ENCODE results near the gene SNRNP48.

Gene SNRNP48

GRCh38 chr6:7590918-7591302 lies 912 bp downstream of the SNRNP48 start:
- peak in 2 of 10 donors; percentile 17 to 64 for DNase-seq
- intact Hi-C loops (cut with DNase I), result loop anchor here (10.0 kb wide), 1 partner anchor 286 kb away; no protein-coding TSS in a partner anchor

DNA sequence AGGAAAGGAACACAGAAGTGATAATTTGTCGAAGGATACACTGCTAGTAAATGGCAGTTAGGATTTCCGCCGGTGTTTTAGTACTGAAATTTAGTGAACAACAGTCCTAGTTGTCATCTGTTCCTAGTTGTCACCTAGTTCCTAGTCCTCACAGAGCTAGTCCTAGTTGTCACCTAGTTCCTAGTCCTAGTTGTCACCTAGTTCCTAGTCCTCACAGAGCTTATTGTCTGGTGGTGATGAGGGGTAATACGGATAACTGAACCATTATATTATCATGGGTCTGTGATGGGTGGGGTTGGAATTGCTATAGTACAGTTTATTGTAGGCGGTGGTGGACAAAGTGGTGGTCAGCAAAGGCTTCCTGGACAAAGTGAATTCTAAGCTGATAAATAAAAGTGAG lies 1.8 kb downstream of the SNRNP48 start:
- intact Hi-C loops (cut with DNase I), result loop anchor here (10.0 kb wide), 1 partner anchor 287 kb away; no protein-coding TSS in a partner anchor
- no peak for DNase-seq

DNA sequence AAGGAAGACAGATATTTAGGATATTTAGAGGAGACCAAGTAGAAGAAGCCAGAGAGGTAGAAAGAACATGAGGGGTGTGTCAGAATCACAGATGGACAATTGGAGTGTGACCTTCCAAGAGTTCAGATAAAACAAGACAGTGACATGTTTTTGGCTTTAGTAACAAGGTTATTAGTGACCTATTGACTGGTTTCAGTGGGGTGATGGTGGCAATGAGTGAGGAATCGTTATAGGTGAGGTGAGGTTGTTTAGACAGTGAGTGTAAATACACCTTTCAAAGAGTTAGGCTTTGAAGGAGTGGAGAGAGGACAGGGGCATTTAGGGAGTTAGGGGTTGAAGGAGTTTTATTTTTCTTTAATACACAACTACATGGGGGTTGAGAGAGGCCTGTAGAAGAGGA lies 3.2 kb downstream of the SNRNP48 start:
- no peak for DNase-seq
- intact Hi-C loops (cut with DNase I), result loop anchor here (10.0 kb wide), 1 partner anchor 288 kb away; no protein-coding TSS in a partner anchor

DNA sequence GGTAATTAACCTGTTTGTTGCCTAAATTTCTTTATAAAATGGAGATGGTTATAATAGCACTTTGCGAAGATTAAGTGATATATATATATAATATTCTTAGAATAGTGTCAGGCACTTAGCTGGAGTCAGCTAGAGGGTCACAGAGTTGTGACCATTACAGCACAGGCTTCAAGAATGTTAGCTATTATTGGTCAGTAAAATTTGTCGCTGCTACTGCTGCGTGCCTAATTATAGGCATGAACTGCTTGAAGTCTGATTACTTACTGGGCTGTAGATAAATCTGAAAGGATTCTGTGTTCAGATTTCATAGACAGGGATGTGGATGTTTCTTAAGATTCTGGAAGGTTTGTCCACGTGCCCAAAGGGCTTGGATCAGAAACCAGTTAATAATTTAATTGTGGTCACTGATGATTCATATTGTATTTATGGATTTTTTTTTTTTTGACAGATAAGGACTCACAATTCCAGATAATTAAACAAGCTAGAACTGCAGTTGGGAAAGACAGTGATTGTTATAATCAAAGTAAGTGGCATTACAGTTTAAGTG lies 4.7 kb downstream of the SNRNP48 start:
- intact Hi-C loops (cut with DNase I), result loop anchor here (10.0 kb wide), 1 partner anchor 290 kb away; no protein-coding TSS in a partner anchor
- no peak for DNase-seq

GRCh38 chr6:7604003-7604402 lies 14.0 kb downstream of the SNRNP48 start:
- intact Hi-C loops (cut with DNase I), result no loop called here
- no peak for DNase-seq

DNA sequence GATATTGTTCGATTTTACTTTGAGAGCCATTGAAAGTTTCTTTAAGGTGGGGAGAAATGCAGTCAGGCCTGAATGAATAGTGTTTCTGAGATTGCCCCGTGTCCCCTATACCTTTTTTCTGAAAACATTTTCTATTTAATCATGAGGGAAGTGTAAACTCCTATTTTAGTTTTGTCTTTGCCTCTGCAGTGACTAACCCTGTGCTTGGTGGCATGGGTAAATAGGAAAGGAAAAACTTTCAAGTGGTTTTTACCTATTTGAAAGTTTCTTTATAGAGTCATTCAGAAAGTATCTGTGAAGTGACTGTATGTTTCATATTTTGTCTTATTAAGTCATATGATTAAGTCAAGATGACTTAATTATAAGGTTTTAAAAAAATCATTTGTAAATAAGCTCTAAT lies 14.5 kb downstream of the SNRNP48 start:
- DNase-seq, result no peak
- intact Hi-C loops (cut with DNase I), result no loop called here

DNA sequence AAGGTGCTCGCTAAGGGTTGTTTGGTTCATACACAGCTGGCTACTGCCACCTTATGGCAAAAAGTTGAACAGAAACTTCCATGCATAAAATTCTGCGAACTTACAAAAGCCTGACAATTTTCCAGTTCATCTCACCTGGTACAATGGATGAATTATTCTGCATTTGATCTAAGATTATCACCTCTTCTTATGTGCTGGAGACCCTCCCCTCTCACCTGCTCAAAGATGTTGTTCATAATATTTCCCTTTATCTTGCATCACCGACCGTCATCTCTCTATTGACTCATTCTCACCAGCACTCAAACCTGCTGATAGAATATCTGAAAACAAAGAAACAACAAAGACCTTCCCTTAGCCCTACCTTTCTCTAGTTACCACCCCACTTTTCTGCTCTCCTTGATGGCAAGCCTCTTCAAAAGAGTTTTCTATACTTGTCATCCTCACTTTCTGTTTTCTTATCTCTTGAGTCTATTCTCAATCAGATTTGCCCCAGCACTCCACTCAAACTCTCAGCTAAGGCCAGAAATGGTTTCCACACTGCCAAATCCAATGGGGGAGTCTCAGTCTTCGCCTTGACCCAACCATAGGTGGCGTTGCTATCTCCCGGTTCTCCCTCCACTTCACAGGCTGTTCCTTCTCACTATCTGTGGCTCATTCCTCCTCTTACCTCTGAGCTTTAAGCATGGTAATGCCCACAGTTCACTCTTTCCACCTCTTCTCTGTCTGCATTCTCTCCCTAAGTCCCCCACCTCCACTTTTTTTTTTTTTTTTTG lies 25.8 kb downstream of the SNRNP48 start:
- DNase-seq, result peak in 2 of 10 donors; percentile 21 to 22
- intact Hi-C loops (cut with DNase I), result loop anchor here (2.0 to 10.0 kb wide), 2 partner anchors 191 to 341 kb away; no protein-coding TSS in a partner anchor

DNA sequence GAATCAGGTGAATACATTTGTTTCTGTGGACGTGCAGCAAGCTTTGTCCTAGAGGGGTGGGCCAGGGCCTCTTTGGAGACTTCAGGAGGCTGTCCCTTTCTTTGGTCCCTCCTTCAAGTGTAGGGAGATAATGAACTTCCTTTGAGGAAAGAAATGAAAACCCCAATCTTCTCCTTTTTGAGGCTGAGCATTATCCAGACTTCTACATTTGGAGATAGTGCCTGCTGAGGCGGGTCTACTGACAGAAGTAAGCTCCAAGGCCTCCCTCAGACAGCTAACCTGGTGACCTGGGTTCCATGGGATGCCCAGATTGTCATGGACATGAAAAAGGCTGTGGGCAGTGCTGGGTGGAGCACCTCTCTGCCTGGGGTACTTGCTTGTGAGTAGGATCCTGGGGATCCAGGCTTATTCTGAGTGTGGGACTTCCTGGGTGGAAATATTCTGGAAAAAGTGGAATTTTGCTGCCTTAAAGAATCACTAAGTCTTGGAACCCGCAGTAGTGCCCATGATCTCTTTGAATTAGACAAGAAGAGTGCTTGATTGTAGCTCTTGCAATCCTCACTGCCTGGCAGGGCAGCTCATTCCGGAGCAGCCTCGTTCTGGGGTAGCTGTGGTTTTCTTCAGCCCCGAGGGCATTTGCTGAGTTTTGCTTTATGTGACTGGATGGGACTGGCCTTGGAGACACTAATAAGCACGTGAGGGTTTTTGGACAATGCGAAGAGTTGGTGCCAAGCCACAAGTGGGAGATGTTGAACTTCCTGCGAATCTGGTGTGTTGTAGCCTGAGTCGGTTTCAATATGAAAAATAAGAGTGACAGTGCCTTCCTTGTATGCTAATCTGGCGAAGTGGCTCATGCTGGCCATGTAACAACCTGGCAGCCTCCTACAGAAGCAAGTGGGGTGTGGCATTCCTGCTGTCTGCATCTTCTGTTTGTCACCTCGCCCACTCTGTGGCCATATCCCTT lies 28.1 kb downstream of the SNRNP48 start:
- no peak for DNase-seq
- intact Hi-C loops (cut with DNase I), result loop anchor here (10.0 kb wide), 1 partner anchor 193 kb away; no protein-coding TSS in a partner anchor

DNA sequence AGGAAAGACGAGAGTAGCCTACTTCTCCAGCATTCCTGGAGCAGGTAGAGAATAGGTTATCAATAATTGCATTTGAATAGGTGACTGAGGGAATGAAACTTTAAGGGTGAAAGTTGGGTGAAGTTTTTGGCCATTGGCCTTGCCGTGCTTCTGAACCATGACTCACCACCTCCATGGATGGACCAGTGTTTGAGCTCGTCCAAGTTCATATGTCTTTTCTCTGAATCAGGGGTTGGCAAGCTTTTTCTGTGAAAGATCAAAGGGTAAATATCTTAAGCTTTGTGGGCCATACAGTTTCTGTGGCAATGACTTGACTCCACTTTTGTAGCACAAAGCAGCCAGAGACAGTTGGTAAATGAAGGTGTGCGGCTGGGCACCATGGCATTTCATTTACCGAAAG lies 31.8 kb downstream of the SNRNP48 start:
- DNase-seq, result no peak
- intact Hi-C loops (cut with DNase I), result no loop called here

DNA sequence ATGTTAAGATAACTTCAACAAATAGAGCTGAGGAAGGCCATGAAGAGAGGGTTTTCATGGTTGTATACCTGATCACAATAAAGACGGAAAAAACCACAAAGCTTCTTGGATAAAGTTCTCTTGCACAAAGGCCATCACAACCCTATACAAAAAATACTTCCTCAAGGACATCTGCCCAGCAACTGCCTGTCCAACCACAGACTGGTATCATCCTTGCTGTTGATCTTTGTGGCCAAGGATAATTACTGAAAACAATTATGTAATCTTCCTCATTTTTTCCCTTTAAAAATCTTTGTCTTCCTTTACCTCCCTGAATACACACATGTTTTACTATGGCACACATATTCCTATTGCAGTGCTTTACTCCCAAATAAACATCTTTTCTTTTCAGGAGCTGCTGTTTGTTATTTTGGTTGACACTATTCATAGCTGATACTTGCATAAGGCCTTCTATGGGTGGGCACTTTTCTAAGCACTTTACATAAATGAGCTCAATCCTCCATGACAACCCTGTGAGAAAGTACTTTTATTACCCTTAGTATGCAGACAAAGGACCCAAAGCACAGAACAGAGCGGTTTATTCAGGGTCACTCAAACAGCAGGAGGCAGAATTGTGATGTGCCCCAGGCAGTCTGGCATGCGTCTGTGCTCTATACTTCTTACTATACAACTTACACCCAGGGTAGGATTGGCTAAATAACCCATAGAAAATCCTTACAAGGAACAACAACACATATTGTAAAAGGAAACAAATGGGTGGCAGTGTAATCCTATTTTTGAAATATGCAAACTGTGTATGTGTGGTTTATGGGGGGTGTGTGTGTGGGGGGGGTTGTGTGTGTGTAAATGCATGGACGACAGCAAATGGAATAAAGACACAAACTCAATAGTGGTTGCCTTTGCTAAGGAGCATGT lies 35.1 kb downstream of the SNRNP48 start:
- no peak for DNase-seq
- intact Hi-C loops (cut with DNase I), result no loop called here

- DNase-seq, result no peak
- intact Hi-C loops (cut with DNase I), result no loop called here
Measured at GRCh38 chr6:7628479-7628878, 38.5 kb downstream of the SNRNP48 start.

DNA sequence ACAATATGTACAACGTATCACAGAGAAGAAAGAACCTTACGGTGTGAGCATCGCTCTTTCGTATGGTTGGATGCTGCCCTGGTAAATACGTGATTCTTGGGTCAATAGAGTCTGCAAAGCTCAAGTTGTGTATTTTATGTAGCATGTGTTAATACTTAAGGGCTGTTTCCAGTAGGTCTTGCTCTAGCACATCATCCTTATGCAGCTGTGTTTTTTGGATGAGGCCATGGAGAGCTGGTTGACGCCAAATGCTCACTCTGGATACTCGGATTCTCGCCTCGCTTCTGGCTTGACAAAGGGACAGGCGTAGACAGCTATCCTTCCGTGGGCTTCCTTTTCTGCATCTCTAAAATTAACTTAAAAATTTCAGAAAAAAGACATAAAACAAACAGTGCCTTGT lies 38.9 kb downstream of the SNRNP48 start:
- no peak for DNase-seq
- intact Hi-C loops (cut with DNase I), result no loop called here

- no peak for DNase-seq
- intact Hi-C loops (cut with DNase I), result no loop called here
Measured at GRCh38 chr6:7629321-7629720, 39.3 kb downstream of the SNRNP48 start.

DNA sequence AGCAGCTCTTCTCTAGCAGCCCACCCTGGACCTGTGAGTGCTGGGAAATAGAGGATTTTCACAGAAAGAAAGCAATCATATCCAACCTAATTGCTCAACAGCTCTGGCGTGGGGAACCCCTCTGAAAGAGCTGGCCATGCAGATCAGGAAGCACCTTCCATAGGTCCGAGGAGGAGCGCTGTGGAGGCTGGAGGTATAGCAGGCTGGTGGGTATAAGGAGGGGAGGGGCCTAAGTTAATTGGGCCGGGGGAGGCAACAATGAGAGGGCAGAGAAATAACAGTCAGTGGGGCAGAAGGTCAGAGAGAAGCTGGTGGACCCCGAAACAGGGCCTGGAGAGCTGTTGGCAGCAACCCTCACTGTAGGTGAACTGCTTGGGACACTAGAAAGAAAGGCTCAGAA lies 40.8 kb downstream of the SNRNP48 start:
- intact Hi-C loops (cut with DNase I), result no loop called here
- no peak for DNase-seq

DNA sequence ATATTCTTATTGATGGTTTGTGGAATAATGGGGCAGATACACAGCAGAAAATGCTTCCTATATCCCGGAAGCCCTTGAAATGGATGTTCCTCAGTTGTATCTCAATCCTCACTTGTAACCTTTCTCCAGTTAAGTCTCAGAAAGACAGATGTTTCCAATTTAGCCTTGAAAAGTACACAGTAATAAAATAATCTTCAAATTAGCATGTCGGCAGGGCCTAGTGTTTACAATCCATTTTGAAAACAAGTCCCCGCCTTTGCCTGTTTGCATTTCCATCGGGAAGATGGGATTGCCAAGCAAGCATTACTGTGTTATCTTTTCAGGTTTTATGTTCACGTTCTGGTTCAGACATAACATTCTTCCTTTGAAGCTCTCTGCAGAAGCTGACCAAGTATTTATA lies 41.5 kb downstream of the SNRNP48 start:
- intact Hi-C loops (cut with DNase I), result no loop called here
- DNase-seq, result no peak

DNA sequence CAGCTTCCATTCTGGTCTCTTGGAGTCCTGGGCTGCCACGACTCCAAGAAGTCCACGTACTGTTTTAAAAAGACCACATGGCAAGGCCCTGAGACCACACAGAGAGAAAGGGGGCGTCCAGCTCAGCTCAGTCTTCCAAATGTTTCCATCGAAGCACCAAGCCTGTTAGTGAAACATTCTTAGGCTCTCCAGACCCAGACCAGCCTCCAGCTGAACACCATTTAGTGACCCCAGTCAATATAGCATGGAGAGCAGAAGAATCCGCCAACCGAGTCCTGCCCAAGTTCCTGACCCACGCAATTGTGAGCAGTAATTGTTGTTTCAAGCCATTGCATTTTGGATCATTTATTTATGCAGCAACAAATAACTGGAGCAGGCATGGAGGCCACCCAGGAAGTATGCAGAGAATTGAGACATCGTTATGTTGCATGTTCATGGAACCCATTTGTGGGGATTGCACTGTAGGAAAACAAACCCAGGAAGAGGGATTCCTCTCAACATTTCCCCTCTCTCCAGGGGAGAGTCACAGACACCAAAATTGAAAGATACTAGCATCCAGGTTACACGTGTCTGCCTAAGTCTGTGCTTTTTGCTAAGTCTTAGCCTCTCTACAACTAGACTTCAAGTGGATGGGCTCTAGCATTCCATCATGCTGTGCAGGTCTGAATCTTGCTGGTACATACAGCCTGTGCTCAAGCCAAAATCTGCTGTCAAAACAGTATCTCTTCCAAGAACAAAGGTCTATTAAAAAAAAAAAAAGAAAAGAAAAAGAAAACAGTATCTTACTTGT lies 42.7 kb downstream of the SNRNP48 start:
- intact Hi-C loops (cut with DNase I), result no loop called here

DNA sequence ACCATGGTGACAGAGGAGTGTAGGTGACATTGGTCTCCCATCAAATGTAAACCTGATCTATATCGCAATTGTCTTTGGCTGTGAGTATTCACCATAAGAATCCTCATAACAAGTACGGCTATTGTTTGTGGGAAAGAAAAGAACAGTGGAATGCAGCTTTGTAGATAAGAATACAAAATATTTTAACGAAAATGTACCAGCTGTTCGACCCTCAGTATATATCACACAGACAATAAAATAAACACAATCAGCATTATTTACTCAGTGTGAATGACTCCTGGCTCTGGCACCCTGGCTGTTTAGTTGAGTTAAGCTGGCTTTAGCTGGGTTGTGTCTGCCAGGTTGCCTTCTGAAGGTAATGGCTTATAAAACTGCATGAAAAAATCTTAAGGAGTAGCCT lies 43.4 kb downstream of the SNRNP48 start:
- intact Hi-C loops (cut with DNase I), result no loop called here
- DNase-seq, result no peak

More for the DNA sequence above, 42.7 kb downstream of the SNRNP48 start:
- no peak for DNase-seq

- no peak for DNase-seq
- intact Hi-C loops (cut with DNase I), result no loop called here
Measured at GRCh38 chr6:7636151-7636550, 46.2 kb downstream of the SNRNP48 start.

DNA sequence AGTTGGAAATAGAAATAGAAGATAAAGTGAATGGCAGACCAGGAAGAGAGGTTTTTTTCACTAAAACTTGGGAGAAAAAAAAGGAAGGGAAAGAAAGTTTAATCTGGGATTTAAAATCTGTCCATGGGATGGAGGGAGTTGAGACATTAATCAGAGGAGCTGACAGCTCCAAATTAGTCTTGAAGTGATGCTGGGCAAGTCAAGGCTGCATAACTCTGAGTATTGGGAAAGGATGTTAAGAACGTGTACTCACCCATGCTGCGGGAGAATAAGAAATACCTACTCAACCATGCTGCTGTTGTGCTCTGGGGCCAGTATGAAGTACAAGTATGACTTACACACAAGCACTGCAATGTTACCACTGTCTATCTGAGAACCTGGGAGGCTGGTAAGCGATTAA lies 47.5 kb downstream of the SNRNP48 start:
- intact Hi-C loops (cut with DNase I), result no loop called here
- DNase-seq, result no peak
